ENCODE data around the gene SRPRB.

- no peak for TF ChIP-seq CTCF (IDR thresholded peaks at IDR 0.05; ENCODE audit: insufficient read depth, low read length)
- no peak for TF ChIP-seq POLR2AphosphoS5 (IDR thresholded peaks at IDR 0.05; ENCODE audit: low read depth)
- no peak for TF ChIP-seq SPI1 (IDR thresholded peaks at IDR 0.05; ENCODE audit: borderline replicate concordance, low read depth)
Measured at GRCh38 chr3:133775309-133775708, 30.3 kb upstream of the SRPRB start.

All from HL-60 (cell line).